ENCODE results near the gene MISP3. TPM values are rescaled to one million over a fixed set of nuclear protein-coding genes. Genes with fewer than 3 reads are reported as not detected.
A peak's percentile ranks its signal among the peaks of the same experiment; 100 is the strongest.

The MISP3 gene
- total and polyA plus RNA-seq, 2 donors = 0.94 to 2.9 TPM

DNA sequence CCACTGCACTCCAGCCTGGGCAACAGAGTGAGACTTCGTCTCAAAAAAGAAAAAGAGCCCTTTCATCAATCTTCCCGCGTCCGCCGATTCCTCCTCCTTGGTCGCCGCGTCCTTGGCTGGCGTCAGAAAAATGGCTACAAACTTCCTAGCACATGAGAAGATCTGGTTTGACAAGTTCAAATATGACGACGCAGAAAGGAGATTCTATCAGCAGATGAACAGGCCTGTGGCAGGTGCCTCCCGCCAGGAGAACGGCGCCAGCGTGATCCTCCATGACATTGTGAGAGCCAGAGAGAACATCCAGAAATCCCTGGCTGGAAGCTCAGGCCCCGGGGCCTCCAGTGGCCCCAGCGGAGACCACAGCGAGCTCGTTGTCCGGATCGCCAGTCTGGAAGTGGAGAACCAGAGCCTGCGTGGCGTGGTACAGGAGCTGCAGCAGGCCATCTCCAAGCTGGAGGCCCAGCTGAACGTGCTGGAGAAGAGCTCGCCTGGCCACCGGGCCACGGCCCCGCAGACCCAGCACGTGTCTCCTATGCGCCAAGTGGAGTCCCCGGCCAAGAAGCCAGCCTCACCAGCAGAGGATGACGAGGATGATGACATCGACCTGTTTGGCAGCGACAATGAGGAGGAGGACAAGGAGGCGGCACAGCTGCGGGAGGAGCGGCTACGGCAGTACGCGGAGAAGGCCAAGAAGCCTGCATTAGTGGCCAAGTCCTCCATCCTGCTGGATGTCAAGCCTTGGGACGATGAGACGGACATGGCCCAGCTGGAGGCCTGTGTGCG is 2.1 kb upstream of the MISP3 start:
- Histone ChIP-seq H3K27me3 (ENCODE audit: control insufficient read depth in 2 of 2, insufficient read depth in 1 of 2, low read length in 1 of 2) (peaks cover 12 to 47% of the 10 kb centered on the region in 2 donors), H3K27ac (ENCODE audit: low read depth in 1 of 2, low read length in 1 of 2) (no peak overlapping the region), H3K36me3 (ENCODE audit: control insufficient read depth in 2 of 2, insufficient read depth in 2 of 2, low read length in 1 of 2) (no peaks in the 10 kb centered on the region), H3K4me3 (ENCODE audit: low read length in 2 of 2) (no peak overlapping the region), H3K4me1 (ENCODE audit: control insufficient read depth in 2 of 2, insufficient read depth in 2 of 2, low read length in 2 of 2) (peaks cover 20 to 33% of the 10 kb centered on the region in 2 donors), H3K9me3 (ENCODE audit: control insufficient read depth in 2 of 2, insufficient read depth in 1 of 2, low read length in 1 of 2) (peaks cover 0 to 20% of the 10 kb centered on the region in 2 donors)
- DNase-seq (ENCODE audit: low read depth in 6 of 9, low spot score in 9 of 9) = no peak
- WGBS = 98% methylated on average over 43 of the region's 43 CpGs

DNA sequence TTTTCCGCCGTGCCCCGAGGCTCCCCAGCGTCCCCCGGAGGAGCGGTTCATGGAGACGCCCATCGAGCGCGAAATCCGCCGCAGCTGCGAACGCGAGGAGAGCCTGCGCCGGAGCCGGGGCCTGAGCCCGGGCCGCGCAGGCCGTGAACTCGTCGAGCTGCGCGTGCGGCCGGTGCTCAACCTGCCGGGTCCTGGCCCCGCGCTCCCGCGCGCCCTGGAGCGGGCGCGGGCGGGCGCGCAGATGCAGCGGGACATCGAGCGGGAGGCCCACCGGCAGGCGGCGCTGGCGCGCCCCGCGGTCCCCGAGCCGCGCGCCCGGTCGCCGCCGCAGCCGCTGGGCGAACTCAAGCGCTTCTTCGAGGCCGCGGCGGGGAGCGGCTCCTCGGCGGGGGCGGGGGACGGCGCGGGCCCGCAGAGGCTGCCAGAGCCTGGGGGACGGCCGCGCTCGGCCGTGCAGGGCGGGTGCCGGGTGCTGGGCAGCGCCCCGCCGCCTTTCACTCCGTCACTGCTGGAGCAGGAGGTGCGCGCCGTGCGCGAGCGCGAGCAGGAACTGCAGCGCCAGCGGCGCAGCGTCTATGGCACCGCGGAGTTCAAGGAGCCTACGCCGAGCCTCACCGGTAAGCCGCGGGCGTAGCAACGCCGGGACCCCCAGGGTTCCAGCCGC is 807 bp downstream of the MISP3 start:
- H3K9me3 ChIP-seq (ENCODE audit: control insufficient read depth in 2 of 2, insufficient read depth in 1 of 2, low read length in 1 of 2) = peaks cover 0 to 20% of the 10 kb centered on the region in 2 donors
- peak in 6 of 9 donors; percentile 60 to 87 (median 80) for DNase-seq (ENCODE audit: low read depth in 6 of 9, low spot score in 9 of 9)
- H3K36me3 ChIP-seq (ENCODE audit: control insufficient read depth in 2 of 2, insufficient read depth in 2 of 2, low read length in 1 of 2) = no peaks in the 10 kb centered on the region
- peak overlapping the region; percentile 50 to 66 for H3K4me3 ChIP-seq (ENCODE audit: low read length in 2 of 2)
- H3K27ac ChIP-seq (ENCODE audit: low read depth in 1 of 2, low read length in 1 of 2) = peak overlapping the region; percentile 55 to 67
- peaks cover 12 to 47% of the 10 kb centered on the region in 2 donors for H3K27me3 ChIP-seq (ENCODE audit: control insufficient read depth in 2 of 2, insufficient read depth in 1 of 2, low read length in 1 of 2)
- H3K4me1 ChIP-seq (ENCODE audit: control insufficient read depth in 2 of 2, insufficient read depth in 2 of 2, low read length in 2 of 2) = peaks cover 20 to 33% of the 10 kb centered on the region in 2 donors
- WGBS = under 1% methylated on average over 106 of the region's 106 CpGs

GRCh38 chr19:14073925-14074838 is 1.6 kb downstream of the MISP3 start:
- WGBS = 1% methylated on average over 44 of the region's 44 CpGs
- Histone ChIP-seq H3K4me3 (ENCODE audit: low read length in 2 of 2) (peak overlapping the region; percentile 50 to 66), H3K27me3 (ENCODE audit: control insufficient read depth in 2 of 2, insufficient read depth in 1 of 2, low read length in 1 of 2) (peaks cover 12 to 47% of the 10 kb centered on the region in 2 donors), H3K36me3 (ENCODE audit: control insufficient read depth in 2 of 2, insufficient read depth in 2 of 2, low read length in 1 of 2) (no peaks in the 10 kb centered on the region), H3K9me3 (ENCODE audit: control insufficient read depth in 2 of 2, insufficient read depth in 1 of 2, low read length in 1 of 2) (peaks cover 0 to 20% of the 10 kb centered on the region in 2 donors), H3K27ac (ENCODE audit: low read depth in 1 of 2, low read length in 1 of 2) (peak overlapping the region; percentile 55 to 67), H3K4me1 (ENCODE audit: control insufficient read depth in 2 of 2, insufficient read depth in 2 of 2, low read length in 2 of 2) (peaks cover 20 to 33% of the 10 kb centered on the region in 2 donors)
- peak in 3 of 9 donors; percentile 20 to 50 (median 40) for DNase-seq (ENCODE audit: low read depth in 6 of 9, low spot score in 9 of 9)

DNA sequence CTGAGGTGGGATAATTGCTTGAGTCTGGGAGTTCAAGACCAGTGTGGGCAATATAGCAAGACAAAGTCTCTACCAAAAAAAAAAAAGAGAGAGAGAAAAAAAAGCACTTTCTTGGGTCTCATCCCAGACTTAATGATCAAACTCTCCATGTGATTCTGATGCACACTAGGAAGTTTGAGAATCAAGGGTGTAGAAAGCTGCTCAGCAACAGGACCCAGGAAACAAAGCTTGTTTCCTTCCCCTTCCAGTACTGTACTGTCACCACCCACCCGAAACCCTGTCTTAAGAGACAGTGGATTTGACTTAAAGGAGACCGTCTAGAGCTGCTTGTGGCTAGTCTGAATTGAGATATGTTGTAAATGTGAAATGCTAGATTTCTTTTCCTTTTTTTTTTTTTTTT is 5.8 kb downstream of the MISP3 start:
- peaks cover 0 to 17% of the 10 kb centered on the region in 2 donors for H3K27me3 ChIP-seq (ENCODE audit: control insufficient read depth in 2 of 2, insufficient read depth in 1 of 2, low read length in 1 of 2)
- peaks cover 0 to 5% of the 10 kb centered on the region in 2 donors for H3K9me3 ChIP-seq (ENCODE audit: control insufficient read depth in 2 of 2, insufficient read depth in 1 of 2, low read length in 1 of 2)
- H3K4me1 ChIP-seq (ENCODE audit: control insufficient read depth in 2 of 2, insufficient read depth in 2 of 2, low read length in 2 of 2) = peaks cover 18 to 37% of the 10 kb centered on the region in 2 donors
- DNase-seq (ENCODE audit: low read depth in 6 of 9, low spot score in 9 of 9) = no peak
- H3K27ac ChIP-seq (ENCODE audit: low read depth in 1 of 2, low read length in 1 of 2) = no peak overlapping the region
- H3K4me3 ChIP-seq (ENCODE audit: low read length in 2 of 2) = no peak overlapping the region
- 89% methylated on average over 2 of the region's 2 CpGs for WGBS
- H3K36me3 ChIP-seq (ENCODE audit: control insufficient read depth in 2 of 2, insufficient read depth in 2 of 2, low read length in 1 of 2) = no peaks in the 10 kb centered on the region

DNA sequence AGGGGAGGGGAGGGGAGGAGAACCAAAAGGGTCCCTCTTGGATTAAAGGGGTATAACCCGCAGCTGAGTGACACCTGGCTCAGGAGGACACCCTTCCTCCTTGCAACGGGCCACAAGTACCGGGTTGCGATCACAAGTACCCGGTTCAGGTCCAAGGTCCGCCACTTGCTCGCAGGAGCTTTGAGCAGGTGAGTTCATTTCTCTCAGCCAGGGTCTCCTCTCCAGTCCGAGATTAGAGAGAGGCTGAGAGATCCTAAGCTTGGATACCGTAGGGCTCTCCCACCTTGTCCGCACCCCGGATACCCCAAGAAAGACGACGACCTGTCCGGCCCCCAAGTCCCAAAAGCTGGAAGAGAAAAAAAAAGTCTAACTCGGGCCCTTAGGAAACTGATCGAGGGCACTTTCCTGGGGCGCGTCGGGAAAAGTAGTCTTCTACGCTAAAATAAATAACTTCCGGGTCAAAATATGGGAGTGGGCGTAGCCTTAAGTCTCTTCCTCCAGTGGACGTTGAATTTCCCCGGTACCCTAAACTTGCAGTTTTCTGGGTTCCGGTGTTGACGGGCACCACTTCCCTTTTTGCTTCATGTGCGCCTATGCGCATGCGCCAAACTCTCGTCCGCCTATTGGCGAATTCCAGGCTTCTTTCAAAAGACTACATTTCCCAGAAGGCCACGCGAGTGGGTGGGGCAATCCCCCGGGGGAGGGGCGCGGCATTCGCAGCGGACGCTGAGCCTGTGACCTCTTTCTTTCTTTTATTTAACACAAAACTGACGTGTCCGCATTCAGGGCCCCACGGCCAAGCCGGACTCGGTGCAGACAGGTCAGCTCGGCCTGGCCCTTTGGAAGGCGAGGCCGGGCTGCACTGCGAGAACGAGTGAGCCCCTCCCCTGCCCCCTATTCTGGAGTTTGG is 8.6 kb downstream of the MISP3 start:
- H3K27me3 ChIP-seq (ENCODE audit: control insufficient read depth in 2 of 2, insufficient read depth in 1 of 2, low read length in 1 of 2) = no peaks in the 10 kb centered on the region
- H3K27ac ChIP-seq (ENCODE audit: low read depth in 1 of 2, low read length in 1 of 2) = peak overlapping the region; percentile 86 to 93
- peak overlapping the region; percentile 67 to 81 for H3K4me3 ChIP-seq (ENCODE audit: low read length in 2 of 2)
- DNase-seq (ENCODE audit: low read depth in 6 of 9, low spot score in 9 of 9) = peak; percentile 98 to 100 (median 100)
- under 1% methylated on average over 50 of the region's 50 CpGs for WGBS
- peaks cover 6 to 18% of the 10 kb centered on the region in 2 donors for H3K36me3 ChIP-seq (ENCODE audit: control insufficient read depth in 2 of 2, insufficient read depth in 2 of 2, low read length in 1 of 2)
- peaks cover 7 to 20% of the 10 kb centered on the region in 2 donors for H3K4me1 ChIP-seq (ENCODE audit: control insufficient read depth in 2 of 2, insufficient read depth in 2 of 2, low read length in 2 of 2)
- H3K9me3 ChIP-seq (ENCODE audit: control insufficient read depth in 2 of 2, insufficient read depth in 1 of 2, low read length in 1 of 2) = no peaks in the 10 kb centered on the region

DNA sequence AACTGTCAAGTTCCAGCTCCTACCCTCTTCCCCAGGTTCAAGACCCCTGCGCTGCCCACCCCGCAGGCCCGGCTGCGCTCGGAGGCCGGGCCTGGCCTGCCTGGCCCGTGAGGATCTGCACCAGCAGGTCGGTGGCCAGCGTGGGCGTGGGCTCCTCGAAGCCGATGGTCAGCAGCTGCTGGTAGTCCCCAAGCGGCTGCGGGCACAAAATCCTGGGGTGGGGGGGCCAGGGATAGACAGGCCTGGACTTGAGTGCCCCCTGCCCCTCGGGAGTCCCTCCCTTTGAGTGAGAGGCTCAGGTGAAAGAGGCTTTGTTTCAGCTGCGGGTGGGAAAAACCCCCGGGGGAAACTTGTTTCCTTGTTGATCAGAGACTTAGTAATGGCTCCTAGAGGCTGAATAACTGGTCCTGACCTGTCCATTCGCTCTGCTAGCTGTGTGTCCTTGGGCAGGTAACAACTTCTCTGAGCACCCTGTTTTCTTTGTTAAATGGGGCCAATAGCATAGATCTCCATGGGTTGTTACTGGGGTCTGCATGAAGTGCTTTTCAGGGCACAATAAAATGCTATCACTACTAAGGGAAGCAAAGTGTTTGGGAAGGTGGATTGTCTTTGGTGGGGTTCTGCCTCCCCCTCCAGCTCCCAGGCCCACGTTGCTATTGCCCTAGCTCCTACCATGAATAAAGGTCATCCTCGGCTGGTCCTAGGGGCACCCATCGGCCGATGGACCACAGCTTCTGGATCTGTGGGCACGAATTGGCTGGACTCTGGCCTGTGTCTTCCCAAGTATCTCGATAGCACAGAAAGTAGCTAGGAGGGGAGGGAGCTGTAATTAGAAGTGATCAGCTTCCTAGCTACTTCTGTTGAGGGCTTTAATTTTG is 9.4 kb downstream of the MISP3 start:
- peak in 1 of 9 donors; percentile 38 for DNase-seq (ENCODE audit: low read depth in 6 of 9, low spot score in 9 of 9)
- WGBS = 30% methylated on average over 24 of the region's 24 CpGs

DNA sequence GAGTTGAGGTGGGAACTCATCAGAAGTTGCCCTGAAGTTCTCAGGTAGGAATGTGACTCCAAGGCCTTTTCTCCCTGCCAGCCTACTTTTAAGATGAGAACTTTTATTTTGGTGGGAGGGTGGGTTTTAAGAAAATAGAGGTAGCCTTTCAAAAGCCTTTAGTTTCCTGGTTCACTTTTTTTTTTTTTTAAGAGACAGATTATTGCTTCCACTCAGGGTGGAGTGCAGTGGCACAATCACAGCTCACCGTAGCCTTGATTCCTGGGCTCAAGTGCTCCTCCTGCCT is 10.0 kb downstream of the MISP3 start:
- DNase-seq (ENCODE audit: low read depth in 6 of 9, low spot score in 9 of 9) = no peak
- peaks cover 7 to 20% of the 10 kb centered on the region in 2 donors for H3K4me1 ChIP-seq (ENCODE audit: control insufficient read depth in 2 of 2, insufficient read depth in 2 of 2, low read length in 2 of 2)
- WGBS = 100% methylated on average over 1 of the region's 1 CpG
- peaks cover 10 to 30% of the 10 kb centered on the region in 2 donors for H3K36me3 ChIP-seq (ENCODE audit: control insufficient read depth in 2 of 2, insufficient read depth in 2 of 2, low read length in 1 of 2)
- no peak overlapping the region for H3K4me3 ChIP-seq (ENCODE audit: low read length in 2 of 2)
- H3K27me3 ChIP-seq (ENCODE audit: control insufficient read depth in 2 of 2, insufficient read depth in 1 of 2, low read length in 1 of 2) = no peaks in the 10 kb centered on the region
- H3K9me3 ChIP-seq (ENCODE audit: control insufficient read depth in 2 of 2, insufficient read depth in 1 of 2, low read length in 1 of 2) = no peaks in the 10 kb centered on the region
- no peak overlapping the region for H3K27ac ChIP-seq (ENCODE audit: low read depth in 1 of 2, low read length in 1 of 2)

More for the DNA sequence above, 9.4 kb downstream of the MISP3 start:
- peak overlapping the region; percentile 67 to 81 for H3K4me3 ChIP-seq (ENCODE audit: low read length in 2 of 2)
- H3K27me3 ChIP-seq (ENCODE audit: control insufficient read depth in 2 of 2, insufficient read depth in 1 of 2, low read length in 1 of 2) = no peaks in the 10 kb centered on the region
- peaks cover 7 to 20% of the 10 kb centered on the region in 2 donors for H3K4me1 ChIP-seq (ENCODE audit: control insufficient read depth in 2 of 2, insufficient read depth in 2 of 2, low read length in 2 of 2)
- peak overlapping the region; percentile 74 to 87 for H3K27ac ChIP-seq (ENCODE audit: low read depth in 1 of 2, low read length in 1 of 2)
- H3K9me3 ChIP-seq (ENCODE audit: control insufficient read depth in 2 of 2, insufficient read depth in 1 of 2, low read length in 1 of 2) = no peaks in the 10 kb centered on the region
- H3K36me3 ChIP-seq (ENCODE audit: control insufficient read depth in 2 of 2, insufficient read depth in 2 of 2, low read length in 1 of 2) = peaks cover 10 to 27% of the 10 kb centered on the region in 2 donors

Data from thymus (tissue), 11 donors.